OCI-LY7 (cell line): ENCODE measurements around the gene KCNIP4. TPM values are rescaled to one million over a fixed set of nuclear protein-coding genes. Genes with fewer than 3 reads are reported as not detected.

Source experiments
- BruUV-seq: library from RNA; stranded (reverse); fragments of 400-500 nt; replicated peaks from 2 replicates; lab custom pipeline; 2021; lab: Mats Ljungman, UMichigan
- CTCF ChIA-PET: fragments of 300-600 bp; sonication (Branson Sonifier 250); formaldehyde crosslinking; loops from one replicate; lab custom pipeline; 2022; ENCODE audit warnings: antibody characterized with exemption; ENCODE audit not compliant: unreplicated experiment; lab: Charles Lee
- POLR2A ChIA-PET: fragments of 300-600 bp; sonication (Branson Sonifier 250); formaldehyde crosslinking; loops from one replicate; lab custom pipeline; 2022; ENCODE audit warnings: antibody characterized with exemption; lab: Charles Lee
- DNase-seq: peaks from one replicate; pipeline ENCODE4 v3.0.0-alpha.2; 2015; ENCODE audit warnings: low spot score
- H2AFZ ChIP-seq: fragments of 200-600 bp; sonication (generic), shearing (Covaris generic); 2 replicates; pipeline ENCODE4 v1.6.1; 2014; ENCODE audit warnings: mild to moderate bottlenecking, antibody characterized with exemption, low read length, moderate library complexity
- H3K27ac ChIP-seq: fragments of 200-600 bp; sonication (generic); 2 replicates; pipeline ENCODE4 v1.5.1; 2014; ENCODE audit warnings: mixed run types, low read depth, mild to moderate bottlenecking, moderate library complexity, low read length, inconsistent platforms; ENCODE audit not compliant: poor library complexity, severe bottlenecking
- H3K36me3 ChIP-seq: fragments of 200-600 bp; sonication (generic); 2 replicates; pipeline ENCODE4 v1.6.1; 2014; ENCODE audit warnings: mild to moderate bottlenecking, antibody characterized with exemption, low read length, moderate library complexity, mixed read lengths; ENCODE audit not compliant: insufficient read depth
- H3K4me1 ChIP-seq: fragments of 200-600 bp; sonication (generic); 2 replicates; pipeline ENCODE4 v1.5.1; 2014; ENCODE audit warnings: mild to moderate bottlenecking, low read length; ENCODE audit not compliant: insufficient read depth, poor library complexity, severe bottlenecking
- H3K4me2 ChIP-seq: fragments of 200-600 bp; sonication (generic); 2 replicates; pipeline ENCODE4 v1.6.1; 2014; ENCODE audit warnings: mild to moderate bottlenecking, low read length
- H3K4me3 ChIP-seq: fragments of 200-600 bp; sonication (generic); 2 replicates; pipeline ENCODE4 v1.5.1; 2014; ENCODE audit warnings: mild to moderate bottlenecking, low read depth, low read length; ENCODE audit not compliant: poor library complexity, severe bottlenecking
- H3K79me2 ChIP-seq: fragments of 200-600 bp; sonication (generic); 2 replicates; pipeline ENCODE4 v1.6.1; 2016; ENCODE audit warnings: low read depth, mild to moderate bottlenecking, low read length, moderate library complexity, mixed read lengths; ENCODE audit not compliant: insufficient read depth
- H3K9me2 ChIP-seq: fragments of 200-600 bp; sonication (generic); 2 replicates; pipeline ENCODE4 v1.6.1; 2016; ENCODE audit warnings: mild to moderate bottlenecking, low read length, mixed read lengths; ENCODE audit not compliant: insufficient read depth
- H3K9me3 ChIP-seq: fragments of 200-600 bp; sonication (generic); 2 replicates; pipeline ENCODE4 v1.6.1; 2014; ENCODE audit warnings: mild to moderate bottlenecking, mixed run types, low read length, mixed read lengths
- H4K20me1 ChIP-seq: fragments of 200-600 bp; sonication (generic); 2 replicates; pipeline ENCODE4 v1.6.1; 2014; ENCODE audit warnings: mild to moderate bottlenecking, antibody characterized with exemption, low read length, moderate library complexity, mixed read lengths; ENCODE audit not compliant: insufficient read depth
- CTCF ChIP-seq: fragments of 200-600 bp; sonication (generic); conservative IDR thresholded peaks from 2 replicates; pipeline ENCODE4 v1.5.1; 2014; ENCODE audit warnings: mild to moderate bottlenecking, antibody characterized with exemption, low read length, moderate library complexity, mixed read lengths
- EZH2phosphoT487 ChIP-seq: fragments of 200-600 bp; sonication (generic); IDR thresholded peaks from 2 replicates; pipeline ENCODE4 v1.6.1; 2018; ENCODE audit warnings: low read depth, borderline replicate concordance, mild to moderate bottlenecking, mixed run types, antibody characterized with exemption, low read length, moderate library complexity, mixed read lengths
- intact Hi-C: fragments of 100-400 bp; cut with micrococcal nuclease; formaldehyde crosslinking; loops from one replicate; pipeline ENCODE4 v1.10.0; 2022; ENCODE audit not compliant: unreplicated experiment
- total RNA-seq, 2 experiments: library from RNA; depleted of rRNA in 1 of 2; stranded (reverse); fragments of >200 nt in 1 of 2; shearing (Covaris generic) in 1 of 2; gene quantifications; 2 replicates each; pipeline ENCODE4 v1.2.3, GENCODE V29; 2014 to 2022

Gene KCNIP4
- total RNA-seq, 2 experiments from 2014 or later = not detected

- Histone ChIP-seq H2AFZ (no peak overlapping the region), H3K4me1 (no peaks in the 10 kb centered on the region), H3K9me3 (no peaks in the 10 kb centered on the region), H3K9me2 (no peaks in the 10 kb centered on the region), H3K27ac (no peak overlapping the region), H4K20me1 (no peaks in the 10 kb centered on the region), H3K4me2 (no peak overlapping the region), H3K79me2 (no peaks in the 10 kb centered on the region), H3K36me3 (no peaks in the 10 kb centered on the region), H3K4me3 (no peak overlapping the region)
- intact Hi-C loops = no loop called here
- no TSS peak for BruUV-seq
- ChIA-PET POLR2A (no interaction called here), CTCF (no interaction called here)
- no peak for DNase-seq
- TF ChIP-seq CTCF (no peak), EZH2phosphoT487 (no peak)
Measured at GRCh38 chr4:20857081-20857480, 1091.5 kb downstream of the KCNIP4 start.

DNA sequence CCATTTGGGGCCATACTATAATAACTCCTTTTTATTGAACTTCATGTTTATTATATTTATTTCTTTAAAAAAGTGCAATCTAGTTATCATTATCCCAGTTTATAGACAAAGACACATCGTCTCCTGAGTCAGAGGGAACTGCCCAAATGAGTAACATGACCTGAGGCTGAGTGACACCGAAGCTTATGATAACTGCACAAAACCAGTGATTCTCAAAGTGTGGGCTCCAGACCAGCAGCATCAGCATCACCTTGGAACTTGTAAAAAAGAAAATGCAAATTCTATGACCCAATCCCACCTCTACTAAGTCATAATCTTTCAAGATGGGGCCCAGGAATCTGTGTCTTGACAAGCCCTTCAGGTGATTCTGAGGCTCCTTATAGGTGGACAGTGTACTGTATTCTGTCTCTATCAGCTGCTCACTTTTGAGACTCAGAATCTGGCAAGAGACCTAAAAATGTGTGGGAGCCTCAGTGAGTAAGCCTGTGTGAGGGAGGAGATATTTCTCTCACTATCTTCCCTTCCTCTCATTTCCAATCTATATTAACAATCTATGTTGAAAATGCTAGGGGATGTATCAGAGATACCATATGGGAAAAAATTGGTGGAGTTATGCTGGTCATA is 1101.3 kb downstream of the KCNIP4 start:
- no peaks in the 10 kb centered on the region for H3K9me3 ChIP-seq
- no peaks in the 10 kb centered on the region for H3K79me2 ChIP-seq
- no peaks in the 10 kb centered on the region for H3K36me3 ChIP-seq
- no peak for TF ChIP-seq CTCF
- TF ChIP-seq EZH2phosphoT487 = no peak
- H3K4me2 ChIP-seq = no peak overlapping the region
- no peak overlapping the region for H2AFZ ChIP-seq
- intact Hi-C loops = no loop called here
- no peaks in the 10 kb centered on the region for H3K9me2 ChIP-seq
- no peak overlapping the region for H3K27ac ChIP-seq
- BruUV-seq = no TSS peak
- ChIA-PET POLR2A (interaction anchor here (0.5 to 0.8 kb wide), 2 partner anchors 13 kb away, joined by 3 read pairs; no protein-coding TSS in a partner anchor), CTCF (no interaction called here)
- H3K4me1 ChIP-seq = no peaks in the 10 kb centered on the region
- no peak overlapping the region for H3K4me3 ChIP-seq
- DNase-seq = no peak
- no peaks in the 10 kb centered on the region for H4K20me1 ChIP-seq

- no peaks in the 10 kb centered on the region for H3K36me3 ChIP-seq
- no peaks in the 10 kb centered on the region for H3K4me1 ChIP-seq
- no peak overlapping the region for H3K4me2 ChIP-seq
- ChIA-PET POLR2A (no interaction called here), CTCF (no interaction called here)
- H3K9me3 ChIP-seq = no peaks in the 10 kb centered on the region
- H3K27ac ChIP-seq = no peak overlapping the region
- TF ChIP-seq EZH2phosphoT487 (no peak), CTCF (no peak)
- intact Hi-C loops = no loop called here
- no peaks in the 10 kb centered on the region for H3K79me2 ChIP-seq
- DNase-seq = no peak
- no peak overlapping the region for H2AFZ ChIP-seq
- no peak overlapping the region for H3K4me3 ChIP-seq
- H4K20me1 ChIP-seq = no peaks in the 10 kb centered on the region
- no peaks in the 10 kb centered on the region for H3K9me2 ChIP-seq
- no TSS peak for BruUV-seq
Measured at GRCh38 chr4:20844311-20844710, 1104.3 kb downstream of the KCNIP4 start.
